ENCODE data around the gene DLX1.

- no peak for TF ChIP-seq GATA2 (IDR thresholded peaks at IDR 0.05; ENCODE audit: low read depth, low read length)
- no peak for TF ChIP-seq GATA3 (IDR thresholded peaks at IDR 0.05; ENCODE audit: low read depth, low read length)
Measured at GRCh38 chr2:172095146-172095904, 10.0 kb downstream of the DLX1 start.
